Astrocyte (in vitro differentiated cells and primary cell): ENCODE results near the gene MORN1. TPM values are rescaled to one million over a fixed set of nuclear protein-coding genes. Genes with fewer than 3 reads are reported as not detected.

ENCODE experiments used
- DNase-seq: peaks from one replicate; pipeline ENCODE4 v3.0.0-alpha.2; 2010; ENCODE audit warnings: low read depth
- FAIRE-seq: peaks from 2 replicates; lab custom pipeline; 2011; peaks lifted over from hg19 to GRCh38; lab: Jason Lieb, UNC
- H2AFZ ChIP-seq: 2 replicates; pipeline ENCODE4 v1.6.0; 2012; ENCODE audit warnings: low read depth, low read length, inconsistent platforms
- H3K27ac ChIP-seq: 2 replicates; pipeline ENCODE4 v1.5.1; 2011; ENCODE audit warnings: low read depth, low read length, inconsistent platforms
- H3K27me3 ChIP-seq: 2 replicates; pipeline ENCODE4 v1.6.0; 2011; ENCODE audit warnings: low read length, inconsistent platforms; ENCODE audit not compliant: insufficient read depth
- H3K36me3 ChIP-seq: 2 replicates; pipeline ENCODE4 v1.5.1; 2011; ENCODE audit warnings: low read length, inconsistent platforms; ENCODE audit not compliant: insufficient read depth
- H3K4me1 ChIP-seq: 2 replicates; pipeline ENCODE4 v1.5.1; 2011; ENCODE audit warnings: low read length, inconsistent platforms; ENCODE audit not compliant: insufficient read depth
- H3K4me2 ChIP-seq: 2 replicates; pipeline ENCODE4 v1.6.0; 2012; ENCODE audit warnings: low read length, inconsistent platforms
- H3K4me3 ChIP-seq: 2 replicates; pipeline ENCODE4 v1.5.1; 2011; ENCODE audit warnings: low read depth, mild to moderate bottlenecking, low read length, inconsistent platforms; ENCODE audit not compliant: insufficient read depth
- H3K79me2 ChIP-seq: 2 replicates; pipeline ENCODE4 v1.6.0; 2012; ENCODE audit warnings: mild to moderate bottlenecking, low read length, inconsistent platforms; ENCODE audit not compliant: insufficient read depth
- H3K9ac ChIP-seq: 2 replicates; pipeline ENCODE4 v1.6.0; 2012; ENCODE audit warnings: mild to moderate bottlenecking, low read length, inconsistent platforms
- H3K9me3 ChIP-seq: 2 replicates; pipeline ENCODE4 v1.5.1; 2012; ENCODE audit warnings: low read depth, mild to moderate bottlenecking, low read length, inconsistent platforms; ENCODE audit not compliant: insufficient read depth
- H4K20me1 ChIP-seq: 2 replicates; pipeline ENCODE4 v1.6.0; 2012; ENCODE audit warnings: low read length, inconsistent platforms; ENCODE audit not compliant: insufficient read depth
- H3K27ac Mint-ChIP-seq: one replicate; pipeline ENCODE4 v1.8.0; 2021; ENCODE audit warnings: mild to moderate bottlenecking, mixed read lengths; ENCODE audit not compliant: unreplicated experiment
- H3K27me3 Mint-ChIP-seq: one replicate; pipeline ENCODE4 v1.8.0; 2021; ENCODE audit warnings: low read depth, mixed read lengths; ENCODE audit not compliant: unreplicated experiment
- H3K36me3 Mint-ChIP-seq: one replicate; pipeline ENCODE4 v1.8.0; 2021; ENCODE audit warnings: low read depth, mixed read lengths; ENCODE audit not compliant: unreplicated experiment
- H3K4me1 Mint-ChIP-seq: one replicate; pipeline ENCODE4 v1.8.0; 2021; ENCODE audit warnings: low read depth, mixed read lengths; ENCODE audit not compliant: unreplicated experiment
- H3K4me3 Mint-ChIP-seq: one replicate; pipeline ENCODE4 v1.8.0; 2021; ENCODE audit warnings: mild to moderate bottlenecking, moderate library complexity, mixed read lengths; ENCODE audit not compliant: unreplicated experiment
- H3K9me3 Mint-ChIP-seq: one replicate; pipeline ENCODE4 v1.8.0; 2021; ENCODE audit warnings: mild to moderate bottlenecking, mixed read lengths; ENCODE audit not compliant: unreplicated experiment
- EZH2 ChIP-seq: IDR thresholded peaks from 2 replicates; pipeline ENCODE4 v1.6.1; 2012; ENCODE audit warnings: mild to moderate bottlenecking, low read length, inconsistent platforms; ENCODE audit not compliant: insufficient read depth
- total RNA-seq: library from RNA; stranded (reverse); gene quantifications from 2 replicates; pipeline ENCODE4 v1.2.1, GENCODE V29; 2021
- TF ChIP-seq, protein P1 (sequence below): IDR thresholded peaks from 2 replicates; pipeline ENCODE4 v1.5.1; 2011; ENCODE audit warnings: low read depth, mild to moderate bottlenecking, inconsistent platforms, low read length, moderate library complexity; ENCODE audit not compliant: insufficient read depth

Gene MORN1
- total RNA-seq, 1 donor from 2014 or later = 9.2 TPM

DNA sequence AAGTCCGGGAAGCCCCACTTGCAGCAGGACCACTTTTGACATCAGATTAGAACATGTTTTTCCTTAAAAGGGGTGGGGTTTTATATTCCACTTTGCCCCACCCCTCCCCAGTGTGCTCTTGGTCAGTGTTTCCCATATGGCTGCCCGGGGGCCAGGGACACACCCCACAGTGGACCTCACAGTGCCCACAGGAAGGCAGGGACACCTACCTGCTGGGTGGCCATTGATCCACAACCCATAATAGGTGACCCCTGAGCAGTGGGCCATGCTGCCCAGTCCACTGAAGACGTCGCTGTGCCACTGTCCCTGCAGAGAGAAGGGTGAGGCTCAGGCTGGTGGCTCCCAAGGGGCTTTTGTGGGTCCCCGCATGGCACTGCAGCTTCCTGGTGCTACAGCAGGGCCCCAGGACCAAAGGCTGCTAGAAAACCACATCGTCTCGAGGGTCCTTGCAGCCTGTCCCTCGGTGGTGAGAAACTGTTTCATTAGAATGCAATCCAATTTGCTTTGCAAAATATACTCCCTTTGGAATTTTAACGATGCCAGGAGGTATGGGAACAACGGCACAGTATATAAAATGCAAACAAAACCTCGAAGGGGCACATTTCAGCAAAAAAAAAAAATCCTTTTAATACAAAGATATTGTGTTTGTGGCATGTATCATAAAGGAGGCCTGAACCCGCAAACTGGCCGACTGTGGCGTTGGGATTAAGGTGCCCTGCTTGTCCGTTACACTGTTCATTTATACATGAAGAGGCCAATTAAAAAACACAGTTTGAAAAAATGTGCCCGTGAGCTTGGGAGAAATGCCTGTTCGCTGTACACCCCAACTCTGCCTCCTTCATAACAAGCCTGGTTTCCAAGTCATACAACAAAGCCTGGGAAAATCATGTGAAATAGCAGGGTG lies 16.9 kb downstream of the MORN1 start:
- Histone ChIP-seq H3K9ac (no peak overlapping the region), H4K20me1 (no peaks in the 10 kb centered on the region), H3K9me3 (no peaks in the 10 kb centered on the region), H3K27ac (no peak overlapping the region), H3K4me2 (no peak overlapping the region), H3K27me3 (no peaks in the 10 kb centered on the region), H3K4me1 (no peaks in the 10 kb centered on the region), H3K79me2 (no peaks in the 10 kb centered on the region), H3K4me3 (no peak overlapping the region), H2AFZ (no peak overlapping the region), H3K36me3 (no peaks in the 10 kb centered on the region)
- FAIRE-seq (no peak), DNase-seq (no peak)
- no peak overlapping the region for H3K4me3 Mint-ChIP-seq
- H3K4me1 Mint-ChIP-seq = no peaks in the 10 kb centered on the region
- TF ChIP-seq EZH2 = no peak
- TF ChIP-seq, protein P1, sequence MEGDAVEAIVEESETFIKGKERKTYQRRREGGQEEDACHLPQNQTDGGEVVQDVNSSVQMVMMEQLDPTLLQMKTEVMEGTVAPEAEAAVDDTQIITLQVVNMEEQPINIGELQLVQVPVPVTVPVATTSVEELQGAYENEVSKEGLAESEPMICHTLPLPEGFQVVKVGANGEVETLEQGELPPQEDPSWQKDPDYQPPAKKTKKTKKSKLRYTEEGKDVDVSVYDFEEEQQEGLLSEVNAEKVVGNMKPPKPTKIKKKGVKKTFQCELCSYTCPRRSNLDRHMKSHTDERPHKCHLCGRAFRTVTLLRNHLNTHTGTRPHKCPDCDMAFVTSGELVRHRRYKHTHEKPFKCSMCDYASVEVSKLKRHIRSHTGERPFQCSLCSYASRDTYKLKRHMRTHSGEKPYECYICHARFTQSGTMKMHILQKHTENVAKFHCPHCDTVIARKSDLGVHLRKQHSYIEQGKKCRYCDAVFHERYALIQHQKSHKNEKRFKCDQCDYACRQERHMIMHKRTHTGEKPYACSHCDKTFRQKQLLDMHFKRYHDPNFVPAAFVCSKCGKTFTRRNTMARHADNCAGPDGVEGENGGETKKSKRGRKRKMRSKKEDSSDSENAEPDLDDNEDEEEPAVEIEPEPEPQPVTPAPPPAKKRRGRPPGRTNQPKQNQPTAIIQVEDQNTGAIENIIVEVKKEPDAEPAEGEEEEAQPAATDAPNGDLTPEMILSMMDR = no peak
- no peaks in the 10 kb centered on the region for H3K36me3 Mint-ChIP-seq
- H3K27ac Mint-ChIP-seq = no peak overlapping the region
- H3K9me3 Mint-ChIP-seq = no peaks in the 10 kb centered on the region
- peaks cover 2% of the 10 kb centered on the region for H3K27me3 Mint-ChIP-seq

- Mint-ChIP-seq H3K4me3 (no peak overlapping the region), H3K36me3 (no peaks in the 10 kb centered on the region), H3K9me3 (no peaks in the 10 kb centered on the region), H3K4me1 (no peaks in the 10 kb centered on the region), H3K27me3 (peaks cover 2% of the 10 kb centered on the region), H3K27ac (no peak overlapping the region)
- Histone ChIP-seq H2AFZ (no peak overlapping the region), H3K27ac (no peak overlapping the region), H3K4me3 (no peak overlapping the region), H3K4me2 (no peak overlapping the region), H4K20me1 (no peaks in the 10 kb centered on the region), H3K4me1 (no peaks in the 10 kb centered on the region), H3K9me3 (no peaks in the 10 kb centered on the region), H3K27me3 (no peaks in the 10 kb centered on the region), H3K36me3 (no peaks in the 10 kb centered on the region), H3K79me2 (no peaks in the 10 kb centered on the region), H3K9ac (no peak overlapping the region)
- TF ChIP-seq, protein P1 = no peak
- TF ChIP-seq EZH2 = no peak
- FAIRE-seq (no peak), DNase-seq (no peak)
Measured at GRCh38 chr1:2373551-2374251, 17.7 kb downstream of the MORN1 start.
